Esophagus squamous epithelium (tissue), 5 donors: ENCODE measurements around the gene ZSCAN30. TPM values are rescaled to one million over a fixed set of nuclear protein-coding genes. Genes with fewer than 3 reads are reported as not detected.

Experiments
- DNase-seq: peaks from one replicate; lab custom pipeline; 2025; lab: John Stamatoyannopoulos, UW
- H3K27ac ChIP-seq, 4 donors: fragments of 200-600 bp; sonication (generic); one replicate each; pipeline ENCODE4 v1.5.1; 2016 to 2019; ENCODE audit warnings: mild to moderate bottlenecking in 1 of 4
- H3K27me3 ChIP-seq, 4 donors: fragments of 200-600 bp; sonication (generic); 1 replicate in 3 of 4; 2 replicates in 1 of 4; pipeline versions ENCODE4 v1.5.1 to v1.6.0; 2017 to 2021; ENCODE audit warnings: antibody characterized with exemption in 1 of 4
- H3K36me3 ChIP-seq, 3 donors: fragments of 200-600 bp; sonication (generic); one replicate each; pipeline ENCODE4 v1.5.1; 2016 to 2019
- H3K4me1 ChIP-seq, 3 donors: fragments of 200-600 bp; sonication (generic); one replicate each; pipeline ENCODE4 v1.5.1; 2017 to 2019
- H3K4me3 ChIP-seq, 4 donors: fragments of 200-600 bp; sonication (generic); 1 replicate in 3 of 4; 2 replicates in 1 of 4; pipeline ENCODE4 v1.5.1; 2016 to 2019; ENCODE audit warnings: mild to moderate bottlenecking in 2 of 4, moderate library complexity in 1 of 4
- H3K9me3 ChIP-seq, 3 donors: fragments of 200-600 bp; sonication (generic); one replicate each; pipeline ENCODE4 v1.5.1; 2016 to 2019
- POLR2A ChIP-seq, 4 donors: fragments of 450-650 bp; IDR thresholded peaks; one replicate each; pipeline ENCODE4 v1.6.1; 2017; ENCODE audit warnings: antibody characterized with exemption in 4 of 4, mild to moderate bottlenecking in 4 of 4, moderate library complexity in 3 of 4
- WGBS, 2 donors: methylation state at CpG; one replicate each; pipeline ENCODE4 v1.1.5; 2018; 5-methylcytosine and 5-hydroxymethylcytosine counted together
- intact Hi-C: fragments of 100-400 bp; cut with DNase I; formaldehyde crosslinking; loops from one replicate; pipeline ENCODE4 v1.15.0; 2022
- total RNA-seq, 4 donors: library from RNA; depleted of rRNA; stranded (reverse); fragments of >200 nt; gene quantifications; one replicate each; pipeline ENCODE4 v1.1.0, GENCODE V29; 2016
- TF ChIP-seq, protein P1 (sequence below), 6 experiments: fragments of 450-650 bp in 4 of 6; fragments of 200-600 bp in 2 of 6; sonication (generic) in 2 of 6; IDR thresholded peaks; one replicate each; pipeline ENCODE4 v1.5.1; 2016 to 2019; ENCODE audit warnings: antibody characterized with exemption in 6 of 6, mild to moderate bottlenecking in 4 of 6, moderate library complexity in 4 of 6
- donor health status: DM: yes; HTN: yes; CAD: no.

ZSCAN30 gene
- total RNA-seq, 4 donors from 2014 or later, result 4.1 to 14.9 (median 8.0) TPM

GRCh38 chr18:35246831-35247230 is 43.2 kb downstream of the ZSCAN30 start:
- no peaks in the 10 kb centered on the region for H3K27me3 ChIP-seq
- H3K36me3 ChIP-seq, result peaks cover 9 to 92% (median 33%) of the 10 kb centered on the region in 3 donors
- peaks cover 0 to 16% (median 0%) of the 10 kb centered on the region in 3 donors for H3K9me3 ChIP-seq
- peak overlapping the region in 1 of 4 donors; percentile 3 for H3K27ac ChIP-seq
- peaks cover 0 to 9% (median 2%) of the 10 kb centered on the region in 3 donors for H3K4me1 ChIP-seq
- no peak for TF ChIP-seq POLR2A (IDR thresholded peaks at IDR 0.05)
- H3K4me3 ChIP-seq, result no peak overlapping the region
- intact Hi-C loops, result no loop called here
- no peak for DNase-seq

DNA sequence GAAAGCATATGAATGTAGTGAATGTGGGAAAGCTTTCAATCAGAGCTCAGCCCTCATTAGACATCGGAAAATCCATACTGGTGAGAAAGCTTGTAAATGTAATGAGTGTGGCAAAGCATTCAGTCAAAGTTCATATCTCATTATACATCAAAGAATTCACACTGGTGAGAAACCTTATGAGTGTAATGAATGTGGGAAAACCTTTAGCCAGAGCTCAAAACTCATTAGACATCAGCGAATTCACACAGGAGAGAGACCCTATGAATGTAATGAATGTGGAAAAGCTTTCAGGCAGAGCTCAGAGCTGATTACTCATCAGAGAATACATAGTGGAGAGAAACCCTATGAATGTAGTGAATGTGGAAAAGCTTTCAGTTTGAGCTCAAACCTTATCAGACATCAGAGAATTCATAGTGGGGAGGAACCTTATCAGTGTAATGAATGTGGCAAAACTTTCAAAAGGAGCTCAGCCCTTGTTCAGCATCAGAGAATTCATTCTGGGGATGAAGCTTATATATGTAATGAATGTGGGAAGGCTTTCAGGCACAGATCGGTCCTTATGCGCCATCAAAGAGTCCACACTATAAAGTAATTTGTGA is 44.2 kb downstream of the ZSCAN30 start:
- no peak overlapping the region for H3K4me3 ChIP-seq
- H3K4me1 ChIP-seq, result peaks cover 0 to 14% (median 5%) of the 10 kb centered on the region in 3 donors
- H3K9me3 ChIP-seq, result peaks cover 0 to 16% (median 0%) of the 10 kb centered on the region in 3 donors
- no peaks in the 10 kb centered on the region for H3K27me3 ChIP-seq
- no peak for DNase-seq
- WGBS, 2 donors, result 92 to 95% methylated on average over 4 of the region's 4 CpGs
- no peak for TF ChIP-seq POLR2A (IDR thresholded peaks at IDR 0.05)
- TF ChIP-seq, protein P1, sequence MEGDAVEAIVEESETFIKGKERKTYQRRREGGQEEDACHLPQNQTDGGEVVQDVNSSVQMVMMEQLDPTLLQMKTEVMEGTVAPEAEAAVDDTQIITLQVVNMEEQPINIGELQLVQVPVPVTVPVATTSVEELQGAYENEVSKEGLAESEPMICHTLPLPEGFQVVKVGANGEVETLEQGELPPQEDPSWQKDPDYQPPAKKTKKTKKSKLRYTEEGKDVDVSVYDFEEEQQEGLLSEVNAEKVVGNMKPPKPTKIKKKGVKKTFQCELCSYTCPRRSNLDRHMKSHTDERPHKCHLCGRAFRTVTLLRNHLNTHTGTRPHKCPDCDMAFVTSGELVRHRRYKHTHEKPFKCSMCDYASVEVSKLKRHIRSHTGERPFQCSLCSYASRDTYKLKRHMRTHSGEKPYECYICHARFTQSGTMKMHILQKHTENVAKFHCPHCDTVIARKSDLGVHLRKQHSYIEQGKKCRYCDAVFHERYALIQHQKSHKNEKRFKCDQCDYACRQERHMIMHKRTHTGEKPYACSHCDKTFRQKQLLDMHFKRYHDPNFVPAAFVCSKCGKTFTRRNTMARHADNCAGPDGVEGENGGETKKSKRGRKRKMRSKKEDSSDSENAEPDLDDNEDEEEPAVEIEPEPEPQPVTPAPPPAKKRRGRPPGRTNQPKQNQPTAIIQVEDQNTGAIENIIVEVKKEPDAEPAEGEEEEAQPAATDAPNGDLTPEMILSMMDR (IDR thresholded peaks at IDR 0.05), result no peak
- intact Hi-C loops, result no loop called here
- no peak overlapping the region for H3K27ac ChIP-seq
- peaks cover 9 to 84% (median 33%) of the 10 kb centered on the region in 3 donors for H3K36me3 ChIP-seq

- H3K4me1 ChIP-seq, result peaks cover 0 to 19% (median 9%) of the 10 kb centered on the region in 3 donors
- H3K9me3 ChIP-seq, result peaks cover 0 to 14% (median 0%) of the 10 kb centered on the region in 3 donors
- no peak for DNase-seq
- H3K36me3 ChIP-seq, result peaks cover 9 to 72% (median 33%) of the 10 kb centered on the region in 3 donors
- intact Hi-C loops, result loop anchor here (5.0 kb wide), 1 partner anchor 48 kb away; the partner anchor contains the start of gene ZSCAN30
- TF ChIP-seq, protein P1 (IDR thresholded peaks at IDR 0.05), result no peak
- no peak for TF ChIP-seq POLR2A (IDR thresholded peaks at IDR 0.05)
- no peak overlapping the region for H3K4me3 ChIP-seq
- no peak overlapping the region for H3K27ac ChIP-seq
- 96 to 97% methylated on average over 4 of the region's 4 CpGs for WGBS, 2 donors
- no peaks in the 10 kb centered on the region for H3K27me3 ChIP-seq
These were observed 45.4 kb downstream of the ZSCAN30 start for GRCh38 chr18:35244671-35245070.

- DNase-seq, result no peak
- Histone ChIP-seq H3K4me3 (no peak overlapping the region), H3K36me3 (peaks cover 0 to 51% (median 26%) of the 10 kb centered on the region in 3 donors), H3K27me3 (no peaks in the 10 kb centered on the region), H3K4me1 (peaks cover 0 to 19% (median 9%) of the 10 kb centered on the region in 3 donors), H3K9me3 (peaks cover 0 to 14% (median 0%) of the 10 kb centered on the region in 3 donors), H3K27ac (no peak overlapping the region)
- intact Hi-C loops, result loop anchor here (5.0 kb wide), 1 partner anchor 50 kb away; the partner anchor contains the start of gene ZSCAN30
- TF ChIP-seq, protein P1 (IDR thresholded peaks at IDR 0.05), result no peak
- TF ChIP-seq POLR2A (IDR thresholded peaks at IDR 0.05), result no peak
- 83 to 95% methylated on average over 6 of the region's 6 CpGs for WGBS, 2 donors
These were observed 47.6 kb downstream of the ZSCAN30 start for GRCh38 chr18:35242426-35242825.

DNA sequence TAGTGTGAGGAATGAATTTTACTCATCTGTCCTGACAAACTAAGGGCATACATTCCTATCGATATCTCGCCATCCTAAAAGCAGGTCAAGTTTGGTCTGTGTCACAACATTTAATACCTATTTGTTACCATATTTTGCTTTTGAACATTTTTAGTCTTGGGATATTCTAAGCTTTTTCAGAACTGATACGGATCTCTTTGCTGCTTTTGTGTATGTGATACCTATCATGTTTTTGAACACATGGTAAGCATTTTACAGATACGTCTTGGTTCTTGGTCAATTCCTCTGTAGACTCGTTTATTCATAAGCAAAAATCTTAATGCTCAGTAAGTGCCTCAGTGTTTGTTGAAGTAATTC is 48.6 kb downstream of the ZSCAN30 start:
- no peak for DNase-seq
- H3K4me3 ChIP-seq, result peak overlapping the region; percentile 70 to 92 (median 82)
- WGBS, 2 donors, result 1% methylated on average over 5 of the region's 5 CpGs
- peaks cover 0 to 41% (median 26%) of the 10 kb centered on the region in 3 donors for H3K36me3 ChIP-seq
- no peaks in the 10 kb centered on the region for H3K27me3 ChIP-seq
- H3K27ac ChIP-seq, result peak overlapping the region; percentile 91 to 99 (median 96)
- H3K9me3 ChIP-seq, result peaks cover 0 to 14% (median 0%) of the 10 kb centered on the region in 3 donors
- H3K4me1 ChIP-seq, result peaks cover 0 to 19% (median 9%) of the 10 kb centered on the region in 3 donors
- TF ChIP-seq POLR2A (IDR thresholded peaks at IDR 0.05), result no peak
- TF ChIP-seq, protein P1 (IDR thresholded peaks at IDR 0.05), result no peak
- intact Hi-C loops, result loop anchor here (5.0 kb wide), 1 partner anchor 51 kb away; the partner anchor contains the start of gene ZSCAN30
